COLO668 (cell line): ENCODE data around the gene TCOF1.

ENCODE experiments used
- DNase-seq: peaks from one replicate; lab custom pipeline; 2025; ENCODE audit not compliant: unreplicated experiment; lab: John Stamatoyannopoulos, UW

The TCOF1 gene

GRCh38 chr5:150386024-150386855, 28.7 kb downstream of the TCOF1 start:
- no peak for DNase-seq

GRCh38 chr5:150389531-150390266, 32.2 kb downstream of the TCOF1 start:
- DNase-seq: no peak

- no peak for DNase-seq
These were observed 33.8 kb downstream of the TCOF1 start for GRCh38 chr5:150391064-150391834.

- no peak for DNase-seq
These were observed 34.5 kb downstream of the TCOF1 start for GRCh38 chr5:150391986-150392385.

- DNase-seq: no peak
These were observed 35.2 kb downstream of the TCOF1 start for GRCh38 chr5:150392680-150393079.

GRCh38 chr5:150393096-150393645, 35.7 kb downstream of the TCOF1 start:
- no peak for DNase-seq

GRCh38 chr5:150394131-150394530, 36.6 kb downstream of the TCOF1 start:
- DNase-seq: no peak

- DNase-seq: no peak
These were observed 37.6 kb downstream of the TCOF1 start for GRCh38 chr5:150394912-150395687.

GRCh38 chr5:150395688-150395975, 38.1 kb downstream of the TCOF1 start:
- no peak for DNase-seq

- DNase-seq: no peak
These were observed 38.8 kb downstream of the TCOF1 start for GRCh38 chr5:150396267-150396666.

- no peak for DNase-seq
These were observed 39.8 kb downstream of the TCOF1 start for GRCh38 chr5:150397146-150397781.

GRCh38 chr5:150397782-150398721, 40.6 kb downstream of the TCOF1 start:
- DNase-seq: no peak

- DNase-seq: no peak
These were observed 41.4 kb downstream of the TCOF1 start for GRCh38 chr5:150398722-150399523.

GRCh38 chr5:150399524-150400211, 42.2 kb downstream of the TCOF1 start:
- DNase-seq: no peak

GRCh38 chr5:150400316-150401075, 43.0 kb downstream of the TCOF1 start:
- no peak for DNase-seq

GRCh38 chr5:150401076-150401375, 43.5 kb downstream of the TCOF1 start:
- no peak for DNase-seq
